NCI-H1694 (cell line): Measurements from ENCODE around the gene A4GALT.
"Not testable (repeated sequence)": the region's sequence is repeated elsewhere in the genome, so short reads cannot be mapped to it uniquely, and the experiment has no call there.

ENCODE experiments used
- DNase-seq: peaks from one replicate; lab custom pipeline; 2025; lab: John Stamatoyannopoulos, UW

Gene A4GALT

GRCh38 chr22:42720263-42721044 lies at the start of gene A4GALT:
TSS of gene A4GALT (minus strand) at chr22:42720870. CDS start at chr22:42693951, 26,919 bp downstream.
- DNase-seq: no peak

- no peak for DNase-seq
Measured at GRCh38 chr22:42770448-42770726, 49.7 kb upstream of the A4GALT start.

GRCh38 chr22:42769574-42770447 lies 49.1 kb upstream of the A4GALT start:
- no peak for DNase-seq

GRCh38 chr22:42769238-42769573 lies 48.5 kb upstream of the A4GALT start:
- no peak for DNase-seq

GRCh38 chr22:42768385-42769035 lies 47.8 kb upstream of the A4GALT start:
- no peak for DNase-seq

GRCh38 chr22:42766860-42767259 lies 46.2 kb upstream of the A4GALT start:
- DNase-seq: no peak

GRCh38 chr22:42764895-42765363 lies 44.3 kb upstream of the A4GALT start:
- DNase-seq: no peak

- DNase-seq: no peak
Measured at GRCh38 chr22:42763965-42764480, 43.4 kb upstream of the A4GALT start.

GRCh38 chr22:42760806-42761565 lies 40.3 kb upstream of the A4GALT start:
- DNase-seq: no peak

GRCh38 chr22:42758931-42759629 lies 38.4 kb upstream of the A4GALT start:
- DNase-seq: no peak

- not testable (repeated sequence) for DNase-seq
Measured at GRCh38 chr22:42755553-42755952, 34.9 kb upstream of the A4GALT start.

GRCh38 chr22:42755121-42755520 lies 34.5 kb upstream of the A4GALT start:
- DNase-seq: not testable (repeated sequence)

- DNase-seq: no peak
Measured at GRCh38 chr22:42754658-42755057, 34.0 kb upstream of the A4GALT start.

- DNase-seq: no peak
Measured at GRCh38 chr22:42752912-42753311, 32.2 kb upstream of the A4GALT start.

- DNase-seq: no peak
Measured at GRCh38 chr22:42752230-42752746, 31.6 kb upstream of the A4GALT start.

- DNase-seq: not testable (repeated sequence)
Measured at GRCh38 chr22:42750421-42750820, 29.8 kb upstream of the A4GALT start.

- no peak for DNase-seq
Measured at GRCh38 chr22:42747701-42748513, 27.2 kb upstream of the A4GALT start.

- DNase-seq: no peak
Measured at GRCh38 chr22:42745118-42745517, 24.4 kb upstream of the A4GALT start.

GRCh38 chr22:42743501-42743991 lies 22.9 kb upstream of the A4GALT start:
- no peak for DNase-seq

GRCh38 chr22:42742940-42743339 lies 22.3 kb upstream of the A4GALT start:
- no peak for DNase-seq
